Endothelial cell of umbilical vein (primary cell): Measurements from ENCODE around the gene DNAJC16. TPM values are rescaled to one million over a fixed set of nuclear protein-coding genes. Genes with fewer than 3 reads are reported as not detected.
"Not testable (repeated sequence)": the region's sequence is repeated elsewhere in the genome, so short reads cannot be mapped to it uniquely, and the experiment has no call there.

ENCODE experiments used
- BruUV-seq: library from RNA; stranded (reverse); fragments of 400-500 nt; replicated peaks from 2 replicates; lab custom pipeline; 2021; lab: Mats Ljungman, UMichigan
- CTCF ChIA-PET: fragments of 300-600, 350-600 bp; sonication (Branson Sonifier 250); formaldehyde crosslinking; loops from one replicate; lab custom pipeline; 2021; ENCODE audit warnings: antibody characterized with exemption, inconsistent platforms; lab: Charles Lee
- POLR2A ChIA-PET: fragments of 300-600, 350-600 bp; sonication (Branson Sonifier 250); formaldehyde crosslinking; loops from one replicate; lab custom pipeline; 2021; ENCODE audit warnings: antibody characterized with exemption, inconsistent platforms; lab: Charles Lee
- DNase-seq: peaks from one replicate; pipeline ENCODE4 v3.0.0-alpha.2; 2011; ENCODE audit warnings: low read depth, low spot score
- FAIRE-seq: peaks from 2 replicates; lab custom pipeline; 2011; peaks lifted over from hg19 to GRCh38; lab: Jason Lieb, UNC
- H2AFZ ChIP-seq: 2 replicates; pipeline ENCODE4 v1.6.0; 2012; ENCODE audit warnings: low read depth, low read length, control low read depth, inconsistent platforms
- H3K27ac ChIP-seq: 2 replicates; pipeline ENCODE4 v1.5.1; 2011; ENCODE audit warnings: low read depth, mild to moderate bottlenecking, control low read depth, low read length, moderate library complexity; ENCODE audit not compliant: insufficient read depth
- H3K27me3 ChIP-seq, 2 experiments: 2 replicates each; pipeline versions ENCODE4 v1.6.0 to v1.6.1; 2011; ENCODE audit warnings: low read length in 2 of 2, mixed read lengths in 1 of 2; ENCODE audit not compliant: control insufficient read depth in 2 of 2, insufficient read depth in 2 of 2
- H3K36me3 ChIP-seq, 2 experiments: 2 replicates in 1 of 2; 3 replicates in 1 of 2; pipeline ENCODE4 v1.5.1; 2011; ENCODE audit warnings: low read length in 2 of 2, mild to moderate bottlenecking in 1 of 2, moderate library complexity in 1 of 2; ENCODE audit not compliant: control insufficient read depth in 2 of 2, insufficient read depth in 2 of 2; ENCODE audit errors: extremely low read depth in 1 of 2
- H3K4me1 ChIP-seq: 3 replicates; pipeline ENCODE4 v1.5.1; 2011; ENCODE audit warnings: mild to moderate bottlenecking, low read length; ENCODE audit not compliant: control insufficient read depth, insufficient read depth; ENCODE audit errors: extremely low read depth
- H3K4me2 ChIP-seq: 2 replicates; pipeline ENCODE4 v1.6.1; 2011; ENCODE audit warnings: low read length, control low read depth, mixed read lengths; ENCODE audit not compliant: insufficient read depth
- H3K4me3 ChIP-seq, 3 experiments: fragments of 200-600 bp in 1 of 3; sonication (generic), shearing (Covaris generic) in 1 of 3; replicated peaks in 1 of 3; 2 replicates each; pipeline ENCODE4 v1.5.1; 2011 to 2016; ENCODE audit warnings: control low read depth in 3 of 3, low read length in 3 of 3, mild to moderate bottlenecking in 2 of 3, inconsistent platforms in 1 of 3, low read depth in 1 of 3, moderate library complexity in 1 of 3; ENCODE audit not compliant: insufficient read depth in 1 of 3
- H3K79me2 ChIP-seq: 2 replicates; pipeline ENCODE4 v1.6.0; 2012; ENCODE audit warnings: low read length, inconsistent platforms; ENCODE audit not compliant: control insufficient read depth, insufficient read depth
- H3K9ac ChIP-seq: replicated peaks from 2 replicates; pipeline ENCODE3; 2011; ENCODE audit warnings: low read length, control low read depth; ENCODE audit not compliant: insufficient read depth; ENCODE audit errors: extremely low read depth
- H3K9me1 ChIP-seq: replicated peaks from 3 replicates; pipeline ENCODE4 v1.6.0; 2011; ENCODE audit warnings: mild to moderate bottlenecking, low read length; ENCODE audit not compliant: control insufficient read depth, insufficient read depth; ENCODE audit errors: extremely low read depth
- H3K9me3 ChIP-seq: replicated peaks from 2 replicates; pipeline ENCODE4 v1.5.1; 2012; ENCODE audit warnings: low read length, inconsistent platforms; ENCODE audit not compliant: control insufficient read depth, insufficient read depth
- H4K20me1 ChIP-seq: replicated peaks from 2 replicates; pipeline ENCODE3; 2011; ENCODE audit warnings: mild to moderate bottlenecking, low read length; ENCODE audit not compliant: control insufficient read depth, insufficient read depth; ENCODE audit errors: extremely low read depth
- EZH2 ChIP-seq: IDR thresholded peaks from 2 replicates; pipeline ENCODE4 v1.6.1; 2012; ENCODE audit warnings: borderline replicate concordance, low read depth, mild to moderate bottlenecking, moderate library complexity, low read length, inconsistent platforms; ENCODE audit not compliant: severe bottlenecking
- FOS ChIP-seq: IDR thresholded peaks from 2 replicates; pipeline ENCODE4 v1.6.1; 2011; ENCODE audit warnings: mild to moderate bottlenecking, low read length, moderate library complexity, borderline replicate concordance; ENCODE audit not compliant: insufficient read depth
- GATA2 ChIP-seq: IDR thresholded peaks from 2 replicates; pipeline ENCODE4 v1.7.0; 2011; ENCODE audit warnings: low read depth, mild to moderate bottlenecking, moderate library complexity, mixed read lengths, low read length; ENCODE audit not compliant: insufficient read length, insufficient read depth
- JUN ChIP-seq: IDR thresholded peaks from 2 replicates; pipeline ENCODE4 v1.6.1; 2011; ENCODE audit warnings: borderline replicate concordance, low read depth; ENCODE audit not compliant: insufficient read length, insufficient read depth
- MAX ChIP-seq: IDR thresholded peaks from 2 replicates; pipeline ENCODE4 v1.6.1; 2011; ENCODE audit not compliant: insufficient read depth, insufficient read length
- POLR2A ChIP-seq: IDR thresholded peaks from 2 replicates; pipeline ENCODE4 v1.6.1; 2012; ENCODE audit warnings: low read depth, mild to moderate bottlenecking, control low read depth, low read length
- POLR2AphosphoS5 ChIP-seq: IDR thresholded peaks from 2 replicates; pipeline ENCODE4 v1.6.1; 2012; ENCODE audit warnings: low read depth, mild to moderate bottlenecking, control low read depth, low read length, moderate library complexity; ENCODE audit not compliant: insufficient read depth
- dilution Hi-C: fragments of 300-500 bp; cut with MboI; formaldehyde crosslinking; loops from one replicate; pipeline ENCODE4 v1.15.0; 2019; ENCODE audit warnings: low sequenced_read_pairs; ENCODE audit not compliant: extremely low pct_ligation_motif_present
- intact Hi-C: fragments of 100-400 bp; cut with micrococcal nuclease; formaldehyde crosslinking; loops from one replicate; pipeline ENCODE4 v1.10.0; 2022
- polyA plus RNA-seq, 4 experiments: library from polyadenylated mRNA; depleted of rRNA in 3 of 4; stranded (reverse) in 3 of 4; unstranded in 1 of 4; fragments of >200 nt; gene quantifications; 2 replicates each; pipeline versions ENCODE4 v1.2.1 to v1.2.3, GENCODE V29; 2011 to 2012; ENCODE audit warnings: missing spikeins in 1 of 4
- total RNA-seq: library from RNA; stranded (reverse); gene quantifications from 2 replicates; pipeline ENCODE4 v1.2.3, GENCODE V29; 2021

DNAJC16 gene
- total and polyA plus RNA-seq, 2 donors (not counting 3 experiments of a cell fraction or from before 2014, with no cell fraction given), result 8.0 to 21.4 TPM

DNA sequence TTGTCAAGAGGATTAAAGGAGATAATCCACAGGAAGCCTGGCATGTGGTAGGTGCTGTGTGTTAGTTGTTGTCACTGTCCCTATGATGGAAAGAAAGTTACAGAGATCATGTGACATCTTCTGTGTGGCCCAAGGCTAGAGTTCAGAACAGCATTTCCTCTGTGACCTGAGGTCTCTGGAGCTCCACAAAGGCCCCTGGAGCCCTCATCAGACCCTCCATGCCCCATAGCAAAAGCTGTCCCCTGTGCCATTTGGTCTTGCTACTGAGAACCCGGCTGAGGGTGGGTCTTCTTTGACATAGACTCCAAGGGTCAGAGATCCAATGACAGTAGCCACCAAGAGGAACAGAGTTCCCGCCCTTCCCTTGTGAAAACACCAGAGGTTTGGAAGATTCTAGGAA is 42.7 kb upstream of the DNAJC16 start:
- DNase-seq (no peak), FAIRE-seq (no peak)
- H3K4me1 ChIP-seq, result no peaks in the 10 kb centered on the region
- dilution Hi-C loops, result no loop called here
- no peaks in the 10 kb centered on the region for H3K9me1 ChIP-seq
- no peaks in the 10 kb centered on the region for H3K36me3 ChIP-seq
- H3K9ac ChIP-seq, result no peak overlapping the region
- H3K79me2 ChIP-seq, result no peaks in the 10 kb centered on the region
- intact Hi-C loops, result no loop called here
- no peaks in the 10 kb centered on the region for H3K27me3 ChIP-seq
- BruUV-seq, result no TSS peak
- POLR2A ChIA-PET, result no interaction called here
- H3K4me2 ChIP-seq, result no peak overlapping the region
- H3K4me3 ChIP-seq, result no peak overlapping the region
- CTCF ChIA-PET, result no interaction called here
- no peaks in the 10 kb centered on the region for H3K9me3 ChIP-seq
- H3K27ac ChIP-seq, result no peak overlapping the region
- H4K20me1 ChIP-seq, result no peaks in the 10 kb centered on the region
- no peak overlapping the region for H2AFZ ChIP-seq
- TF ChIP-seq GATA2 (no peak), EZH2 (no peak), JUN (no peak), FOS (no peak), MAX (no peak), POLR2A (no peak), POLR2AphosphoS5 (no peak)

- H3K27me3 ChIP-seq, DNase-seq, H3K79me2 ChIP-seq, H3K4me2 ChIP-seq, dilution Hi-C loops, H4K20me1 ChIP-seq, BruUV-seq, FAIRE-seq, H3K36me3 ChIP-seq, H3K9me3 ChIP-seq, POLR2A ChIA-PET, H3K9me1 ChIP-seq, H3K27ac ChIP-seq, H3K4me1 ChIP-seq, H3K9ac ChIP-seq, CTCF ChIA-PET, intact Hi-C loops, H2AFZ ChIP-seq, H3K4me3 ChIP-seq: not testable (repeated sequence)
Measured at GRCh38 chr1:15484443-15484842, 42.2 kb upstream of the DNAJC16 start.
